Measurements from ENCODE around the gene PKP1.

- TF ChIP-seq CTCF (IDR thresholded peaks at IDR 0.05): no peak
- TF ChIP-seq POLR2A (IDR thresholded peaks at IDR 0.05): no peak
These were observed 10.5 kb upstream of the PKP1 start for GRCh38 chr1:201272799-201273198.
